ENCODE data around the gene ITPR1.

Gene ITPR1

DNA sequence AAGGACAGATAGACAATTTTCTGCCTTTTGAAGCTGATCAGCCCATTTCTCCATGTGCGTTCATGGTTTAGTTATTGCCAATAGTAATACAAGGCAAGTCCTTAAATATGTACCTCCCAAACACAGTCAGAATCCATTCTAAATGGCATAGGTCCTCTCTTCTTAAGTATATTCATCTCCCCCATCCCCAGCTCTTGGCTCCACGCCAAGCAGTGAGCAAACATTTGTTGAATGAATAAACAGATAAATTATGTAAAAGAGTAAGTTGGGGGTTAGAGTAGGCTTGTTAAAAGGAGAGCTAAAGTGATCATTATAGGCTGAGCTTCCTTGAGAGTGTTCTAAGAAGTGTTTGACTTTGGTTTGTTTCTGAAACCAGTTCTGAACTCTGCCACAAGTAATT lies 241.3 kb downstream of the ITPR1 start:
- DNase-seq (ENCODE audit: low spot score in 2 of 2) (no peak), ATAC-seq (ENCODE audit: low read depth) (no peak)
- Mint-ChIP-seq H3K36me3 (peaks cover 49% of the 10 kb centered on the region), H3K27ac (no peak overlapping the region), H3K4me1 (peaks cover 5% of the 10 kb centered on the region), H3K27me3 (no peaks in the 10 kb centered on the region), H3K4me3 (no peak overlapping the region), H3K9me3 (no peaks in the 10 kb centered on the region)

DNA sequence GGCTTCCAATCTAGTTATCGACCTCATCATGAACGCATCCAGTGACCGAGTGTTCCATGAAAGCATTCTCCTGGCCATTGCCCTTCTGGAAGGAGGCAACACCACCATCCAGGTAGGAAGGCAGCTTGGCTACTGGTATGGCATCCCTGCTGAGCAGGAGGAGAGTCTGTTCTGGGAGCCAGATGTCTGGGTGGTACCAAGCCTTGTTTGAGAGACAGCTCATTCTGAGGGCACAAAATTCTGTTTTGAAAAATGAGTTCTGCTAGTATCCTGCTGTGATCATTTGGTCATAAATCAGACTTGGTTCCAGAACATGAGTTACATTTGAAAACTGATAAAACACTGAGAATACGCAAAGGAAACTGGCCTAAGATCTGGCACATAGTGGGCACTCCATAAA lies 242.1 kb downstream of the ITPR1 start:
- no peak for ATAC-seq (ENCODE audit: low read depth)

DNA sequence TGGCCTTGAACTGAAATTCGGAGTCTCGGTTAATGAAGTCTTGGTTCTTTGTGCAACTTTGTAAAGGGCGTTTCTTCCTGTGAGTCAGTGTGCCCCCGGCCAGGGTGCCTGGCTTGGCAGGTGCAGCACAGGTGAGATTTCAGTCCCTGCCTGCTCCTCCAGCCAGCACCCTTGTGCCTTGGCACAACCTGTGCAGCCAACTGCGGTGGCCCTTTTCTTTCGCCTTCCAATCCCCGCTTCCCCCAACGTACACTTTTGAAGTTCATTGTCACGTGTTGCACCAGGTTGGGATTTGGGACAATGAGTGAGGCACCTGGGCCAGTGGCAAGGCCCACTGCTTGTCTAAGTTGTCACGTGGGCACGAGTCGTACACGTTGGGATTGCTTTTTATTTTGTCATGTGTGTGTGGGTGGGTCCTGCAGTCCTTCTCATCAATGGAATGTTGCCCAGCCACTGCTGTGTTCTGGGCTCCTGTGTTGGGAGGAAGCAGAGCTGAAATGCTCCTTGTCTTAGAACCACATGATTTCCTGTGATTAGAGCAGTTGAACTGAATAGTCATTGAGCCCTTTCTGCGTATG lies 243.2 kb downstream of the ITPR1 start:
- no peak for DNase-seq (ENCODE audit: low spot score in 2 of 2)
- H3K36me3 Mint-ChIP-seq: peaks cover 52% of the 10 kb centered on the region
- ATAC-seq (ENCODE audit: low read depth): no peak
- H3K9me3 Mint-ChIP-seq: no peaks in the 10 kb centered on the region
- no peak overlapping the region for H3K4me3 Mint-ChIP-seq
- H3K4me1 Mint-ChIP-seq: peaks cover 8% of the 10 kb centered on the region
- H3K27me3 Mint-ChIP-seq: no peaks in the 10 kb centered on the region
- no peak overlapping the region for H3K27ac Mint-ChIP-seq

More for the DNA sequence above, 242.1 kb downstream of the ITPR1 start:
- H3K4me1 Mint-ChIP-seq: peaks cover 8% of the 10 kb centered on the region
- DNase-seq (ENCODE audit: low spot score in 2 of 2): no peak
- H3K27me3 Mint-ChIP-seq: no peaks in the 10 kb centered on the region
- H3K4me3 Mint-ChIP-seq: no peak overlapping the region
- peaks cover 52% of the 10 kb centered on the region for H3K36me3 Mint-ChIP-seq
- no peaks in the 10 kb centered on the region for H3K9me3 Mint-ChIP-seq
- no peak overlapping the region for H3K27ac Mint-ChIP-seq

DNA sequence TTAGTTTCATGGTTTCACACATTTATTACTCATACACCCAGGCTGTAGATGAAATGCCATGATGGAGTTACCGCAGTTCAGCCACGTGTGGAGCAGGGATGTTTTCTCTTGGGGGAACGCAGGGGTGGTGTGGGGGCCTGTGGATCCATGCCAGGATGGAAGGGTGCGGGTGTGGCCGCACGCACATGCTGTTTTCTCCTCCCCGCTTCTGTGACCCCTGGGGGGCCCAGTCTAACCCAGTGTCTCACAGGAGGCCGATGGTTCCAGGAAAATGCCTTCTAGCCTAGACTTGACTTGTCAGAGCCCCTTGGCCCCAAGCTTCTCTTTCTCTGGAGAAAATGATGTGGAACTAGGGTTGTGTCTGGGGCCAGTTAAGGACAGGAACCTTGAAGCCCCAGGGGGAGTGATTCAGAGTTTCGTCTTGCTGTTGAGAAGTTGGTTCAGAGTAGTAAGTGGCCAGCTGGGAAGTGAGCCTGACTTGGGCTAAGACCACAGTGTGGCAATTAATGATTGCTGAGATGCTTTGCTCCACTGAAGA lies 245.7 kb downstream of the ITPR1 start:
- Mint-ChIP-seq H3K27me3 (no peaks in the 10 kb centered on the region), H3K9me3 (no peaks in the 10 kb centered on the region), H3K36me3 (peaks cover 48% of the 10 kb centered on the region), H3K4me1 (peaks cover 8% of the 10 kb centered on the region), H3K4me3 (no peak overlapping the region), H3K27ac (no peak overlapping the region)
- DNase-seq (ENCODE audit: low spot score in 2 of 2) (no peak), ATAC-seq (ENCODE audit: low read depth) (no peak)

DNA sequence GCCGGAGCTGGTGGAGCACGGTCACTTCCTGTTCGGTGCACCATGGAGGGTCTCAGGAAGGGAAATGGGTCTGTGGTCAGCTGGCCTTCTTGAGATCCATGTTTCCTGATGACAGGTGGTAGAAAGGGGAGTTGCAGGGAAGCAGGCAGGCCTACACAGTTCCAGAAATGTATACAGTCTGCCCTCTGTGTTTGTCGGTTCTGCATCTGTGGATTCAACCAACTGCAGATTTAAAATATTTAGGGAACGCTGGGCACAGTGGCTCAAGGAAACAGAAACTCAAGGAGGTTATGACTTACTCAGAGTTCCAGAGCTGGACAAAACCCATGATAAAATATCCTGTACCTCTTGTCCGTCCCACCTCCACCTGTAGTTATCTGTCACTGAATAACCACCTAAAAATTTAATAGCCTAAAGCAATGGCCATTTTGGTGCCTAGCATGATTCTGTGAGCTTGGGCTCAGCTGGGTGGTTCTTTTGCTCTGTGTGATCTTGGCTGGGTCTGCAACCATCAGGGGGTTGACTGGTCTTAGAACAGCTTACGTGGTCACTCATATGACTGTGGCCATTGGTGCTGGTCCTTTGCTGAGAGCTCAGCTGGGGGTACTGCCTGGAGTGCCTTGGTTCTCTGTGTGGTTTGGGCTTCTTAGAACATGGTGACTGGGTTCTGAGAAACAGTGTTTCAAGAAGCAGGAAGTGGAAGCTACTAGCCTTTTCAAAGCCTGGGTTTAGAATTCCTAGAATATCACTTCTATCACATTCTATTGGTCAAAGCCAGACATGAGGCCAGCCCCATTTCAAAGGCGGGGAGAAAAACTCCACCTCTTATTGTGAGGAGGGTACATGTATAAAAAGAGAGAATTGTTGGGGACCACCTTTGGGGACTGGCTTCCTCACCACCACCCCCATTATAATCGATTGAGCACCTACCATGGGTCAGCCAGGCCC lies 246.4 kb downstream of the ITPR1 start:
- Mint-ChIP-seq H3K4me1 (peaks cover 8% of the 10 kb centered on the region), H3K27ac (no peak overlapping the region), H3K36me3 (peaks cover 44% of the 10 kb centered on the region), H3K9me3 (no peaks in the 10 kb centered on the region), H3K4me3 (no peak overlapping the region), H3K27me3 (no peaks in the 10 kb centered on the region)
- no peak for DNase-seq (ENCODE audit: low spot score in 2 of 2)
- no peak for ATAC-seq (ENCODE audit: low read depth)

DNA sequence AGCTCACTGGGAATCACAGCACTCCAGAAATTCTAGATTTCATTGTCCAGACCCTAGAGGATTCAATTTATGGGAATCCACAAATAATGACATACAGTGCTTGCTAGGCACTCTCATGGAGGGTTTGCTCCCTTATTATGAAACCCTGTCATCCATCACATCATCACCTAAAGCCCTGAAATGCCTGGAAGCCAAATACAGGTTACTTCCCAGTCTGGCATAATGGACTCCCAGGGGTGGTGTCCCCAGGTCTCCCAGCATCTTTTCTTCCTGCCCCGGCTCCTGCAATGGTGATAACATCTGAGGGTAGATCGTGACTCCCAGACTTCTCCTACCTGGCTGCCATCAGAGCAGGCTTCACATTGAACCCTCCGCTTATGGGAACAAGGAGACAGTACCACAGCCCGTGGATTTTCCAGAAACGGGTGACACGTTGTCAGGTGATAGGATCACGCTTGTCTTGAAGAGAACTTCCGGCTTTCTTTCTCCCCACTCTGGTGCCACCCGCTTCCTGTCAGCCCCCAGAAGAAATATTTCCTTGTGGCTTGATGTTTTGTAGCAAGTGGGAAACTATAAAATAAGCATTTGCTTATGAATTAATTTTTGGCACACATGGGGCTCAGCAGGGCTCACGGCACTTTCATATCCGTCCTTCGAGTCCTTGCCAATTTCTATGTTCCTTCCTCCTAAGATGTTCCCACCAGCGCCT lies 247.4 kb downstream of the ITPR1 start:
- Mint-ChIP-seq H3K9me3 (no peaks in the 10 kb centered on the region), H3K27ac (no peak overlapping the region), H3K4me3 (no peak overlapping the region), H3K36me3 (peaks cover 43% of the 10 kb centered on the region), H3K27me3 (no peaks in the 10 kb centered on the region), H3K4me1 (peaks cover 9% of the 10 kb centered on the region)
- ATAC-seq (ENCODE audit: low read depth): no peak
- DNase-seq (ENCODE audit: low spot score in 2 of 2): no peak

DNA sequence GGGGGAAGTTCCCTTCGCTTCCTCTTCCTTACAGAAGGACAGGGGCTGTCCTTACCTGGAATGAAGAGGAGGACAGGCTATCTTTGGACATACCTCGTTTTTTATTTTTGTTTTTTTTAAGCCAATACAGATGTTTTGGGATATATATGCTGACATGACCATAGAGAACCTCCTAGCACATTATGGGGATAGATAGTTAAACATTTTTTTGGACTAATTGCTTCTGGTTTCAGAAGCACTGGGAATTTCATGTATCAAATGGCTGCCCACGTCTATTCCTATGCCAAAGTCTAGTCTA lies 247.9 kb downstream of the ITPR1 start:
- no peaks in the 10 kb centered on the region for H3K27me3 Mint-ChIP-seq
- peaks cover 11% of the 10 kb centered on the region for H3K4me1 Mint-ChIP-seq
- no peak overlapping the region for H3K4me3 Mint-ChIP-seq
- H3K27ac Mint-ChIP-seq: peak overlapping the region; percentile 64
- H3K9me3 Mint-ChIP-seq: no peaks in the 10 kb centered on the region
- DNase-seq (ENCODE audit: low spot score in 2 of 2): no peak
- no peak for ATAC-seq (ENCODE audit: low read depth)
- H3K36me3 Mint-ChIP-seq: peaks cover 43% of the 10 kb centered on the region

DNA sequence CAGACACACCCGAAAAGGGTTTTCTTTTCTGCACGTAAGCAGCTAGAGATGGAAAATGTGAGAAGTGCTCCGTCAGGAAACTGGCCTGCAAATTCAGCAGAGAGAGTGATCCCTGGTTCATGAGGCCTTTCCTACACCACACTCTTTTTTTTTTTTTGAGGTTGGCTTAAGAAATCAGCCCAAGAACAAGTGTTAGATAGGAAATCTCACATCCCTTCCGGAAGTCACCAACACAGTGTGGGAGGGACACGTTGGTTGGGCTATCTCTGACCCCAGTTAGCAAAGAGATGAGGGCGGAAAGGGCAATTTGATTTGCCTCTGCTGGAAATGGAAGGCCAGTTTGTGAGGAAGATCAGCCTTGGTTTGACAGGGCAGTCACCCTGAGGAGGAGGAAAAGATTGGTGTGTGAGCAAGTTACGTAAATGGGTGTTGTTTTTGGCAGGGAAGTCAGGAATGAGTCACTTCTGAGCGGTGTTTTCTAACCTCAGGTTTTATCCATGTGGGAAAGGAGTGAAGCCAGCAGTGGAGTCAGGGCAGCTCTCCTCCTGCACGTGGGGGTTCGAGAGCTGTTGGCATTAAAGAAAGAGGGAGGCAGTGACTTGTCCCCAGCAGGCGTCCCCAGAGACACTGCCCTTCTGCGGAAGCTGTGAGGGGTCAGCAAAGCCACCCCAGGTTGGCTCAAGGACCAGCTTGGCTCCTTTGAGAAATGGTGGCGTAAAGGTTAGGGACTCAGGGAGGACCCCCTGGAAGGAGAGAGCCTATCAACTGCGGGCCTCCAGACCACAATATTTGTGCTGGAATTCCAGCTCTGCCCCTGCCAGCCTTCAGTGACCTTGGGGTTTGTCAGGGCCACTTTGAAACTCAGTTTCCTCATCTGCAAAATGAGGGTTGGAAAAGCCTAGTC lies 248.5 kb downstream of the ITPR1 start:
- H3K4me3 Mint-ChIP-seq: no peak overlapping the region

DNA sequence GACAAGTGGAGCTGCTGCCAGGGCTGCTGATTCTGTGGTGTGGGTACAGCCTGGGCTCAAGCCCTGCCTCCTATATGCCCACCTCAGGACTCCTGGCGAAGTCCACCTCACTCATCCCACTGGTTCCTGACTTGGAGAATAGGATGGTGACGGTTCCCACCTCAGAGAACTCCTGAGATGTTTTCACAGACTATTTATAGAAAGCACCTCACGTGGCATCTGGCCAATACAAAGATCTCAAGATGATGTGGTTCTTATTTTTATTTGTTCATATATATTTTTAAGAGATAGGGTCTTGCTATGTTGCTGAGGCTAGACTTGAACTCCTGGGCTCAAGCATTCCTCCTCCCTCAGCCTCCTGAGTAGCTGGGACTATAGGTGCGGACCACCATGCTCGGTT lies 249.2 kb downstream of the ITPR1 start:
- no peak for DNase-seq (ENCODE audit: low spot score in 2 of 2)
- peaks cover 41% of the 10 kb centered on the region for H3K36me3 Mint-ChIP-seq
- no peak for ATAC-seq (ENCODE audit: low read depth)
- peaks cover 9% of the 10 kb centered on the region for H3K4me1 Mint-ChIP-seq
- H3K4me3 Mint-ChIP-seq: no peak overlapping the region
- no peak overlapping the region for H3K27ac Mint-ChIP-seq
- no peaks in the 10 kb centered on the region for H3K9me3 Mint-ChIP-seq
- H3K27me3 Mint-ChIP-seq: no peaks in the 10 kb centered on the region

More for the DNA sequence above, 248.5 kb downstream of the ITPR1 start:
- Mint-ChIP-seq H3K36me3 (peaks cover 42% of the 10 kb centered on the region), H3K27ac (peak overlapping the region; percentile 64), H3K27me3 (no peaks in the 10 kb centered on the region), H3K9me3 (no peaks in the 10 kb centered on the region), H3K4me1 (peaks cover 11% of the 10 kb centered on the region)
- ATAC-seq (ENCODE audit: low read depth): no peak
- DNase-seq (ENCODE audit: low spot score in 2 of 2): no peak

DNA sequence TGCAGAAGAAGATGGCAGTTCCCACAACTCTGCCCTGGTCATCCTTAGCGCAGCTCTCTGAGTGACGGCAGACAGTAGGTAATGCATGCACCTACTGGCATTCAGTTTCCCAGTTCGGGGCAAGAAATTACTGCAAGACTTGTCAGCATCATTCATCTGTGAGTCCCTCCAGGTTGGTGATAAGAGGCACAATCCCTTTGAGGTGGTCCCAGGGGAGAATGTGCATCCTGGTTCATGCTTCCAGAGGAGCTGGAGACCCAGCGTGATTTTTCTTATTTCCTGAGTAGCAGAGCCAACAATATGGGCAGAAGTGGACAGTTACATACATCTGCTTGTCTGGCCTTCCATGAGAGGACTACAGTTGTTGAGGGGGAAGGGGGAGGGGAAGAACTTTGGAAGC lies 250.2 kb downstream of the ITPR1 start:
- ATAC-seq (ENCODE audit: low read depth) (no peak), DNase-seq (ENCODE audit: low spot score in 2 of 2) (no peak)
- Mint-ChIP-seq H3K27ac (no peak overlapping the region), H3K27me3 (no peaks in the 10 kb centered on the region), H3K4me1 (peaks cover 8% of the 10 kb centered on the region), H3K9me3 (no peaks in the 10 kb centered on the region), H3K4me3 (no peak overlapping the region), H3K36me3 (peaks cover 35% of the 10 kb centered on the region)

DNA sequence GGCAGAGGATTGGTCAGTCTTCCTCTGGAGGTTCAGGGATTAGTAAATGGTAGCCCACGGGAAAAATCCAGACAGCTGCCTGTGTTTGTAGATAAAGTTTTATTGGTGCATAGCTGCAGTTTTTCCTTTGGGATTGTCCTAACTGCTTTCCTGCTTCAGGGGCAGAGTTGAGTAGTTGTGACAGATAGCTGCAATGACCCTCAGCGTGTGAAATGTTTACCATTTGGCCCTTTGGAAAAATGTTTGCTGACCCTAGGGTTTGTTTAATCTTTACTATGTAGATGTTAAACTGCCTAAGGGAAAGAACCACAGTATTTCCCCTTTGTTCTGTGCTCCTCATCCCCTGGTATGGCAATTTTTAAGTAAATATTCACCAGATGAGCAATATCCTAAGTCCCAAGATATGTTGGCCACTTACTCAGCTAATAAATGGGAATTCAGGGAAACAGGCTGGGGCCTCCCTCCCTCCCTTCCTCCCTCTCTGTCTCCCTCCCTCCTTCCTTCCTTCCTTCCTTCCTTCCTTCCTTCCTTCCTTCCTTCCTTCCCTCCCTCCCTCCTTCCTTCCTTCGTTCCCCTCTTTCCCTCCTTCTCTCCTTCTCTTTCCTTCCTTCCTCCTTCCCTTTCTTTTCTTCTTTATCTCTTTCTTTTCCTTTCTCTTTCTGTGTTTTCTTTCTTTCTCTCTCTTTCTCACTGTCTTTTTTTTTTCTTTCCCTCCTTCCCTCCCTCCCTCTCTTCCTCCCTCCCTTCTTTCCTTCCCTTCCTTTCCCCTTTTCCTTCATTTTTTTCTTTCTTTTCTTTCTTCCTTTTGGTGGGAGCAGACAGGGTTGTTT lies 251.5 kb downstream of the ITPR1 start:
- Mint-ChIP-seq H3K4me1 (peaks cover 8% of the 10 kb centered on the region), H3K4me3 (no peak overlapping the region), H3K36me3 (peaks cover 39% of the 10 kb centered on the region), H3K27ac (no peak overlapping the region), H3K27me3 (no peaks in the 10 kb centered on the region), H3K9me3 (no peaks in the 10 kb centered on the region)
- DNase-seq (ENCODE audit: low spot score in 2 of 2) (no peak), ATAC-seq (ENCODE audit: low read depth) (no peak)

DNA sequence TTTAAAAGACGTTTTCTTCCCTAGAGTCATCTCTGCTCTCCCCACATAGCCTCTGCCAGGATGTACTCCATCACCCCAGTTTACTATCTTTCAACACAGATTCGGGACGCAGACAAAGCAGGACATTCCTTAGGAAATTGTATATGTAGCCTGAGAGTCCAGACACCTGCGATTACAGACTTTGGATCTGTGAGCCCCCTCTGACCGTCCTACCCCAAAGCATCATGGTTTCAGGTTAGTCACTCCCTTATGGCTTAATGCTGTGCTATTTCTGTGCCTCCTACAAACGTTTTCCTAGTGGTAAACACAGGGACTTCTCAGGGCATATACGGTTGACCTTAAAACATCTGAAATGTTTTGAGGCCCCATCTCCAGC lies 252.1 kb downstream of the ITPR1 start:
- DNase-seq (ENCODE audit: low spot score in 2 of 2) (no peak), ATAC-seq (ENCODE audit: low read depth) (no peak)
- H3K4me3 Mint-ChIP-seq: no peak overlapping the region
- H3K27ac Mint-ChIP-seq: no peak overlapping the region
- H3K27me3 Mint-ChIP-seq: no peaks in the 10 kb centered on the region
- no peaks in the 10 kb centered on the region for H3K9me3 Mint-ChIP-seq
- peaks cover 35% of the 10 kb centered on the region for H3K36me3 Mint-ChIP-seq
- H3K4me1 Mint-ChIP-seq: peaks cover 9% of the 10 kb centered on the region

Measured in memory B cell (primary cell).